GM21381 (cell line): ENCODE measurements around the gene NPY1R.
A peak's percentile ranks its signal among the peaks of the same experiment; 100 is the strongest.

Source experiments
- ATAC-seq: cut with Tn5 transposase; IDR thresholded peaks from one replicate; pipeline ENCODE4 v1.9.1; 2021; ENCODE audit warnings: mild to moderate bottlenecking, moderate library complexity; ENCODE audit not compliant: unreplicated experiment

The NPY1R gene

GRCh38 chr4:163332526-163333406 lies at the start of gene NPY1R:
Gene NPY1R, minus strand, starts transcription at chr4:163332596. Its CDS starts 6,042 bp downstream, at chr4:163326554.
- ATAC-seq, result peak; percentile 77

GRCh38 chr4:163380703-163381102 lies 48.3 kb upstream of the NPY1R start:
- no peak for ATAC-seq

- no peak for ATAC-seq
These were observed 46.3 kb upstream of the NPY1R start for GRCh38 chr4:163378661-163379060.

DNA sequence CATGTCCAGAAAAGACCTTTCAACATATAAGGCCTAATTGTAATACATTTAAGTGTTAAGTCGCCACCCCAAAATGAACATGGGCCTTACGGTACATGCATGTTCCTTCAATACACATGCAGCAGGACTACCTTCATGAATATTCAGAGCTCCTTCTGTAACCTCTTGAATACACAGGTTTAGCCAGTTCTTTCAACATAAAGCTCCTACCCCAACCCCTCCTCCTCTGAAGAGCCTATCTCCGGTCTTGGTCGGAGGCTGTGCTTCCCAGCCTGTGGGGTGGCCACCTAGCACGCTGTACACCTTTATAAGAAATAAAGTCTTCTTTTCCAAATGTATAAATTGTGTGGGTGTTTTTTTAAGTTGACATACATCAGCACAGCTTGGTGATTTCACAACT lies 39.6 kb upstream of the NPY1R start:
- no peak for ATAC-seq

DNA sequence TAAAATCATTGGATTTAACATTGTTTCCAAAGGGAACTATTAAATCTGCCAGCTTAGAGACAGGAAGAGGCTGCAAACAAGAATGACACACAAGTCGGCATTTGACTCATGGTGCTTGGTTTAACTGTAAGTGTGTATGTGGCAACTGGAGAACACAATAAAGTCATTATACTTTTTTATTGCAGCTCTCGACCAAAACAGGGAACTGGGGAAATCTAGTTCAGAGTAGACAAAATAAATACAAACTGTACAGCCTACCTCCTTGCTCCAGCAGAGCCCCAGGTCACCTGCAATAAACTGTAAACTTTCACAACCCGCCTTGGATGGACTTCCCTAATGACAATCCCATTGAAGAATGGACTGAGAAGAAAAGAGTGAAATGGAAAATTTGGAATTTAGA lies 35.3 kb upstream of the NPY1R start:
- ATAC-seq, result no peak

DNA sequence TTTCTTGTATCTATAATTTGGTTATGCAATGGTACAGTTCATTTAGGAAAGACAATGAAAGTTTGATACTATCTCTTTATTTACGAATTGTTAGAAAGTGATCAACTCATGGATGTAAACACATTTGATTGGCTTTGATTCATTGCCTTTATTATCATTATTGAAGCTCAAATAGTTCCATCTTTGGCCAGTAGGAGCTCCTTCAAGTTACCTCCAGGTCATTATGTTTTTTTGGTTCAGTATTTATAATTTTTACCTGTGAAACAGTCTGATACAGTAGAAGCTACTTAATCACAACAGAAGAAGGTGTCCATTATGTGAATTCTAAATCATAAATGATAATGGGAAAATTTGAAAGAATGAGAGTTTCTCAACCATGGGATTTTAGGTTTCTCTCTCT lies 23.7 kb upstream of the NPY1R start:
- no peak for ATAC-seq

- no peak for ATAC-seq
These were observed 20.7 kb upstream of the NPY1R start for GRCh38 chr4:163353054-163353453.

GRCh38 chr4:163350672-163351071 lies 18.3 kb upstream of the NPY1R start:
- no peak for ATAC-seq

GRCh38 chr4:163344147-163345125 lies 12.0 kb upstream of the NPY1R start:
- no peak for ATAC-seq

DNA sequence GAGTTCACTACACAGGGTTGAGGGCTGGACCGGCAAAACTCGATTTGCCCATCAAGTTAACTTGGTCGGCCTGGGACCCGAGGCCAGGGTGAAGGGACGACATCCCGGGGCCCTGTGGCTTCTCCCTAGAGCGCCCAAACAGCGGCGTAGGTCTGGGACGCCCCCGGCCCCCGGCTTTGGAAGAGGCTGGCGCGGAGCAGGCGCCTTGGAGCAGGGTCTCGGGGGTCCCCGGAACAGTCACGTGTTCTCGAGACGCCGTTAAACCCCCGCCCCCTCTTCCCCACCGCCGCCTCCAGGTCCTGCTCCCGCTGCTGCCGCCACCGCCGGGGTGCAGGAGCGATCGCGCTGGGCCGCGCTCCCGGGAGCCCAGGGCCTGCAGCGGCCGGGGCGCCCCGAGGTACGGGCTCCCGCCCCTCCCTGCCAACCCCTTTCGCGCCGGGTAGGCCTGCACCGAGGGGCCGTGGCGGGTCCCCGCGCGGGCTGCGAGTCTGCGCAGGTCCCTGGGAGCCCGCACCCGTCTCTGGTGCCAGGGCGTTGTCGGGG lies 11.3 kb upstream of the NPY1R start, which contains the start of gene NPY5R:
TSS of gene NPY5R (plus strand) at position 289 of the 543 bp plus-strand sequence. CDS start 6,382 bp downstream, outside the sequence.
- no peak for ATAC-seq

GRCh38 chr4:163335384-163335783 lies 3.0 kb upstream of the NPY1R start:
- no peak for ATAC-seq

DNA sequence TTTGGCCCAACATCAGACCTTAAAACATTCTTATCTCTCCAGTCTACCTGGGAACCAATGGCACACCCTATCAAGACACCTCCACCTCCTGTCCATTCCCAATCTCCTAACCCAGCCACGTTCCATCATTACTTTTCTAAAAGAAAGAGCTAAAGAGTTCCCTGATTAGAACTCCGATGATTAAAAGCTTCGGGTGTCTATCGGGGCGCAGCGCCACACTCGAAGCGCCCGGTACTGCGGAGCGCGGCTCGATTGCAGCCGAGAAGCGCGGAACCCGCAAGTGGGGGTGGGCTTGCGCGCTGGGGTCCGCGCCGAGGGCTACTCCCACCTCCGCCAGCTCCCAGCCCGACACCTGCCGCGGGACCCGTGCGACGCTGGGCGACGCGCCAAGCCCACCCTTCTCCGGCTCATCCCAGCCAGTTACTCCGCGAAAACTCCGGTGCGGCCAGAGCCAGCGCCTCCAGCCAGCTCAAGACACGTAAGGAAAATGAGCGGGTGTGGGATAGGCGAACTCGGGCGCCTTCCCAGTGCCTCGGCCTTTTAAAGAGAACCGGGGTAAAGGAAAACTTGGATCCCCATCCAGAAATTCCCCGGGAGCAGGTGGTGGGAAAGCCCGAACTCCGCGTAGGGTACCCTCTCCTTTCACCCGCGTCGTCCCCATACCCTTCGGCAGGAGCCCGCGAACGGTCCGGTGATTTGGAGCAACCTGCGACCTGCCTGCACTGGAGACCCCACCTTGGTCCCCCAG lies 593 bp downstream of the NPY1R start:
- ATAC-seq, result no peak

DNA sequence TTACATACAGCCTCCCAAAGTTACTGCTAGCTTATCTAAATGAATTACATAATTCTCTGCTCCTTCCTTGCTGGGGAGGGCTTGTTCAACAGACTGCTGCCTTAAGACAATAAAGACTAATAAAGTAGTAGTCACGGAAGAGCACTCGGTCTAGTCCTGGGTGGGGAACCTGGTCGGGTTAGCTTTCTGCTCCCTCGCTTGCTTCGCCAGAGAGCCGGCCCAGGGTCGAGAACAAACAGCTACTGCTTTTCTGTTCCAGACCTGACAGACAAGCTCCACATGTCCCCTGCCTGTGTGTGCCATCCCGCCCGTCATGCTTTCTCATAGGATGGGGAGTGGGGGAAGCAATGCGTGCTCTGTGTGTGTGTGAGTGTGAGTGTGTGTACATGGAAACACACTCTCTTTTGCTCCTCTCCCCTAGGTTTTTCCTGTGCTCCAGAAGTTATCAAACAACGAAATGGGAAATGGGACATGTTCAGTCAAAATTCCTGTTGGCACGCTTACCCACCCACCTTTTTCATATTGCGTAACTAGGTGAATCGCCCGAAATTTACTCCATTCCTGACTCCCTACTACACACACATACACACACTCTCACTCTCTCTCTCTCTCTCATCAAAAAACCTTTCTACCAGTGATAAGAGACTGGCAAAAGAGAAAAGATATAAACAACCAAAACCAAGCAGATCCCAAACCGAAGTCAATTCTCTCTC lies 1.3 kb downstream of the NPY1R start:
- ATAC-seq, result no peak

GRCh38 chr4:163317110-163317509 lies 15.3 kb downstream of the NPY1R start:
- ATAC-seq, result no peak

DNA sequence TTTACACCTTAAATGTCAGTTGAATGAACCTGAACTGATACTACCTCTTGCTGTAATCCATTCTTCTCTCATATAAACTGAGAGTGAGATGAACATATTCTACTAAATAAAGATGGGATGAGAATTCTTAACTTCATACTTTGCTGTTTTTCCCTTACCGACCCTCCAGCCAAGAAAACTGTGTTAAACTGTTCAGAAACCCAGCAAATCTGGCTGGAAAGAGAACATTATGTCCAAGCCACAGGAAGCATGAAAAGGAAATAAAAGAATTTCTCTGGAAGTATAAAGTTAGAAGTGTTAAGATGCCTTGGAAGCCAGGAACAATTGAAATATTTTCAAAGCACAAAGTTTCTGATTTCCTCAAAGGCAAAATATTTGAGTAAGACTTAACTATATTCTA lies 22.9 kb downstream of the NPY1R start:
- no peak for ATAC-seq

GRCh38 chr4:163303069-163303468 lies 29.3 kb downstream of the NPY1R start:
- no peak for ATAC-seq

GRCh38 chr4:163300445-163300844 lies 32.0 kb downstream of the NPY1R start:
- ATAC-seq, result no peak

GRCh38 chr4:163295138-163295537 lies 37.3 kb downstream of the NPY1R start:
- no peak for ATAC-seq

GRCh38 chr4:163284304-163284703 lies 48.1 kb downstream of the NPY1R start:
- no peak for ATAC-seq
